Kidney (tissue), 14 donors: Measurements from ENCODE around the gene COL25A1. TPM values are rescaled to one million over a fixed set of nuclear protein-coding genes. Genes with fewer than 3 reads are reported as not detected.

Experiments
- DNase-seq, 5 donors: peaks; one replicate each; pipeline ENCODE4 v3.0.0-alpha.2; 2013 to 2020
- FAIRE-seq: peaks from 2 replicates; lab custom pipeline; 2012; peaks lifted over from hg19 to GRCh38; lab: Jason Lieb, UNC
- H3K27ac ChIP-seq, 2 donors: one replicate each; pipeline ENCODE4 v1.7.0; 2013; ENCODE audit warnings: low read depth in 2 of 2, low read length in 2 of 2, inconsistent platforms in 1 of 2
- H3K27me3 ChIP-seq: one replicate; pipeline ENCODE4 v1.7.1; 2013; ENCODE audit warnings: low read length, inconsistent platforms; ENCODE audit not compliant: control insufficient read depth, insufficient read depth
- H3K36me3 ChIP-seq, 3 donors: one replicate each; pipeline versions ENCODE4 v1.7.0 to v1.7.1; 2013; ENCODE audit warnings: low read length in 3 of 3, control low read depth in 1 of 3, inconsistent platforms in 1 of 3; ENCODE audit not compliant: insufficient read depth in 3 of 3, control insufficient read depth in 2 of 3
- H3K4me1 ChIP-seq, 3 donors: one replicate each; pipeline versions ENCODE4 v1.7.0 to v1.7.1; 2013; ENCODE audit warnings: low read length in 3 of 3, inconsistent platforms in 1 of 3, low read depth in 1 of 3; ENCODE audit not compliant: control insufficient read depth in 2 of 3, insufficient read depth in 2 of 3
- H3K4me3 ChIP-seq, 3 donors: one replicate each; pipeline versions ENCODE4 v1.7.0 to v1.8.1; 2013; ENCODE audit warnings: low read length in 3 of 3, control low read depth in 1 of 3, inconsistent platforms in 1 of 3
- H3K9ac ChIP-seq, 3 donors: one replicate each; pipeline versions ENCODE4 v1.7.0 to v1.7.1; 2013; ENCODE audit warnings: low read length in 3 of 3, control low read depth in 1 of 3, inconsistent platforms in 1 of 3
- H3K9me3 ChIP-seq, 3 donors: one replicate each; pipeline versions ENCODE4 v1.7.0 to v1.7.1; 2013; ENCODE audit warnings: low read length in 3 of 3, control low read depth in 1 of 3, inconsistent platforms in 1 of 3; ENCODE audit not compliant: control insufficient read depth in 2 of 3, insufficient read depth in 1 of 3
- CTCF ChIP-seq: IDR thresholded peaks from 3 replicates; pipeline ENCODE4 v1.5.1; 2012; ENCODE audit warnings: mild to moderate bottlenecking, moderate library complexity, borderline replicate concordance; ENCODE audit not compliant: insufficient read depth; ENCODE audit errors: extremely low read depth
- intact Hi-C: fragments of 100-400 bp; cut with DNase I; formaldehyde crosslinking; loops from one replicate; pipeline ENCODE4 v1.11.1; 2022
- polyA plus RNA-seq: library from polyadenylated mRNA; stranded (reverse); fragments of 350-450 nt; fragmentation: Illumina TruSeq; extraction: RNeasy Lipid Tissue Mini Kit (QIAGEN cat#74804); gene quantifications from one replicate; pipeline ENCODE4 v1.2.3, GENCODE V29; 2014; ENCODE audit warnings: low read depth, low replicate concordance; ENCODE audit not compliant: insufficient read depth
- total RNA-seq: library from RNA; stranded (reverse); fragmentation: NEBNext Ultra II Directional; extraction: Animal tissue kit (Norgen Biotek cat#: 25700); gene quantifications from one replicate; pipeline ENCODE4 v1.2.1, GENCODE V29; 2021
- donor health status: control.
- donor health status: control.
- donor health status: control.
- donor health status: control.
- donor health status: control.
- donor health status: DM: yes; HTN: yes; CAD: no.
- donor health status: Normal renal cell carcinoma (clear cell type).

COL25A1 gene
- total and polyA plus RNA-seq, 2 donors from 2014 or later = 0.52 to 2.3 TPM

GRCh38 chr4:108788731-108789130 lies 513.7 kb downstream of the COL25A1 start:
- intact Hi-C loops = no loop called here
- Histone ChIP-seq H3K27ac (no peak overlapping the region), H3K4me1 (peaks cover 0 to 7% (median 0%) of the 10 kb centered on the region in 3 donors), H3K9me3 (no peaks in the 10 kb centered on the region), H3K4me3 (no peak overlapping the region), H3K9ac (no peak overlapping the region), H3K36me3 (no peaks in the 10 kb centered on the region), H3K27me3 (no peaks in the 10 kb centered on the region)
- no peak for TF ChIP-seq CTCF
- no peak for DNase-seq
- FAIRE-seq = no peak

GRCh38 chr4:108787724-108788123 lies 514.7 kb downstream of the COL25A1 start:
- intact Hi-C loops = no loop called here
- FAIRE-seq (no peak), DNase-seq (no peak)
- H3K36me3 ChIP-seq = no peaks in the 10 kb centered on the region
- H3K27me3 ChIP-seq = no peaks in the 10 kb centered on the region
- no peak overlapping the region for H3K9ac ChIP-seq
- H3K27ac ChIP-seq = no peak overlapping the region
- no peak overlapping the region for H3K4me3 ChIP-seq
- H3K9me3 ChIP-seq = no peaks in the 10 kb centered on the region
- H3K4me1 ChIP-seq = no peaks in the 10 kb centered on the region
- TF ChIP-seq CTCF = no peak

- no peak overlapping the region for H3K27ac ChIP-seq
- no peak overlapping the region for H3K4me3 ChIP-seq
- H3K4me1 ChIP-seq = no peaks in the 10 kb centered on the region
- FAIRE-seq (no peak), DNase-seq (no peak)
- no peak for TF ChIP-seq CTCF
- H3K36me3 ChIP-seq = no peaks in the 10 kb centered on the region
- no peak overlapping the region for H3K9ac ChIP-seq
- H3K9me3 ChIP-seq = no peaks in the 10 kb centered on the region
- intact Hi-C loops = no loop called here
- H3K27me3 ChIP-seq = no peaks in the 10 kb centered on the region
These were observed 515.4 kb downstream of the COL25A1 start for GRCh38 chr4:108787106-108787505.

- Histone ChIP-seq H3K4me3 (no peak overlapping the region), H3K27me3 (no peaks in the 10 kb centered on the region), H3K27ac (no peak overlapping the region), H3K9me3 (no peaks in the 10 kb centered on the region), H3K4me1 (no peaks in the 10 kb centered on the region), H3K9ac (no peak overlapping the region), H3K36me3 (no peaks in the 10 kb centered on the region)
- no peak for TF ChIP-seq CTCF
- no peak for DNase-seq
- intact Hi-C loops = no loop called here
- no peak for FAIRE-seq
These were observed 516.1 kb downstream of the COL25A1 start for GRCh38 chr4:108786351-108786750.
